ENCODE results near the gene SH3YL1. TPM values are rescaled to one million over a fixed set of nuclear protein-coding genes. Genes with fewer than 3 reads are reported as not detected.

Gene SH3YL1
- total and polyA plus RNA-seq, 4 donors = 35.1 to 121 (median 54.3) TPM

- no peaks in the 10 kb centered on the region for H3K9me3 ChIP-seq (ENCODE audit: control insufficient read depth in 4 of 4, insufficient read depth in 3 of 4, low read length in 3 of 4)
Measured at GRCh38 chr2:196406-196805, 67.4 kb downstream of the SH3YL1 start.

GRCh38 chr2:195932-196331, 67.9 kb downstream of the SH3YL1 start:
- peaks cover 0 to 30% (median 8%) of the 10 kb centered on the region in 5 donors for H3K4me1 ChIP-seq (ENCODE audit: control insufficient read depth in 5 of 5, insufficient read depth in 5 of 5, low read length in 5 of 5)
- H3K4me3 ChIP-seq = no peak overlapping the region
- H3K27ac ChIP-seq (ENCODE audit: low read depth in 1 of 2, low read length in 1 of 2) = no peak overlapping the region
- no peaks in the 10 kb centered on the region for H3K9me3 ChIP-seq (ENCODE audit: control insufficient read depth in 4 of 4, insufficient read depth in 3 of 4, low read length in 3 of 4)
- no peak overlapping the region for H3K9ac ChIP-seq (ENCODE audit: insufficient read depth in 1 of 2, low read length in 2 of 2)
- no peak for DNase-seq
- ATAC-seq (ENCODE audit: insufficient read depth, low FRiP score) = no peak
- WGBS, 2 donors = 89 to 91% methylated on average over 7 of the region's 7 CpGs
- no peaks in the 10 kb centered on the region for H3K36me3 ChIP-seq (ENCODE audit: control insufficient read depth in 4 of 4, insufficient read depth in 4 of 4, low read length in 4 of 4)
- H3K27me3 ChIP-seq (ENCODE audit: control insufficient read depth in 3 of 3, insufficient read depth in 3 of 3, low read length in 2 of 3) = no peaks in the 10 kb centered on the region
- no peak for TF ChIP-seq CTCF (IDR thresholded peaks at IDR 0.05; ENCODE audit: control extremely low read depth, extremely low read depth)

More at GRCh38 chr2:196406-196805, 67.4 kb downstream of the SH3YL1 start:
- WGBS, 2 donors = 79 to 83% methylated on average over 5 of the region's 5 CpGs
- DNase-seq = peak in 1 of 3 donors; percentile 24
- no peak for ATAC-seq (ENCODE audit: insufficient read depth, low FRiP score)
- H3K36me3 ChIP-seq (ENCODE audit: control insufficient read depth in 4 of 4, insufficient read depth in 4 of 4, low read length in 4 of 4) = no peaks in the 10 kb centered on the region
- no peak overlapping the region for H3K27ac ChIP-seq (ENCODE audit: low read depth in 1 of 2, low read length in 1 of 2)
- no peak for TF ChIP-seq CTCF (IDR thresholded peaks at IDR 0.05; ENCODE audit: control extremely low read depth, extremely low read depth)
- peaks cover 0 to 30% (median 8%) of the 10 kb centered on the region in 5 donors for H3K4me1 ChIP-seq (ENCODE audit: control insufficient read depth in 5 of 5, insufficient read depth in 5 of 5, low read length in 5 of 5)
- H3K4me3 ChIP-seq = no peak overlapping the region
- no peaks in the 10 kb centered on the region for H3K27me3 ChIP-seq (ENCODE audit: control insufficient read depth in 3 of 3, insufficient read depth in 3 of 3, low read length in 2 of 3)
- no peak overlapping the region for H3K9ac ChIP-seq (ENCODE audit: insufficient read depth in 1 of 2, low read length in 2 of 2)

GRCh38 chr2:193141-193671, 70.6 kb downstream of the SH3YL1 start:
- Histone ChIP-seq H3K4me1 (ENCODE audit: control insufficient read depth in 5 of 5, insufficient read depth in 5 of 5, low read length in 5 of 5) (peaks cover 0 to 27% (median 8%) of the 10 kb centered on the region in 5 donors), H3K27me3 (ENCODE audit: control insufficient read depth in 3 of 3, insufficient read depth in 3 of 3, low read length in 2 of 3) (no peaks in the 10 kb centered on the region), H3K9ac (ENCODE audit: insufficient read depth in 1 of 2, low read length in 2 of 2) (no peak overlapping the region), H3K36me3 (ENCODE audit: control insufficient read depth in 4 of 4, insufficient read depth in 4 of 4, low read length in 4 of 4) (no peaks in the 10 kb centered on the region), H3K9me3 (ENCODE audit: control insufficient read depth in 4 of 4, insufficient read depth in 3 of 4, low read length in 3 of 4) (no peaks in the 10 kb centered on the region), H3K27ac (ENCODE audit: low read depth in 1 of 2, low read length in 1 of 2) (no peak overlapping the region), H3K4me3 (no peak overlapping the region)
- DNase-seq (peak; percentile 58 to 70 (median 70)), ATAC-seq (ENCODE audit: insufficient read depth, low FRiP score) (no peak)
- WGBS, 2 donors = 72 to 85% methylated on average over 17 of the region's 17 CpGs
- no peak for TF ChIP-seq CTCF (IDR thresholded peaks at IDR 0.05; ENCODE audit: control extremely low read depth, extremely low read depth)

All from lung (tissue), 12 donors.